MM.1S (cell line): ENCODE data around the gene HINT2.

ENCODE experiments used
- DNase-seq: peaks from one replicate; pipeline ENCODE4 v3.0.0-alpha.2; 2015
- H2AFZ ChIP-seq: fragments of 300-600 bp; sonication (generic); 2 replicates; pipeline ENCODE4 v1.6.0; 2016; ENCODE audit warnings: antibody characterized with exemption, low read length
- H3F3A ChIP-seq: fragments of 300-600 bp; sonication (generic); 2 replicates; pipeline ENCODE4 v1.6.1; 2016; ENCODE audit warnings: mild to moderate bottlenecking, antibody characterized with exemption, low read length, moderate library complexity, mixed read lengths; ENCODE audit not compliant: insufficient read depth
- H3K27ac ChIP-seq: fragments of 300-600 bp; sonication (generic); 2 replicates; pipeline ENCODE4 v1.5.1; 2016; ENCODE audit warnings: mild to moderate bottlenecking, low read length
- H3K27me3 ChIP-seq: fragments of 300-600 bp; sonication (generic); replicated peaks from 2 replicates; pipeline ENCODE4 v1.6.0; 2016; ENCODE audit warnings: low read length; ENCODE audit not compliant: insufficient read depth
- H3K36me3 ChIP-seq: fragments of 300-600 bp; sonication (generic); replicated peaks from 2 replicates; pipeline ENCODE4 v1.6.1; 2016; ENCODE audit warnings: mild to moderate bottlenecking, low read length, mixed read lengths; ENCODE audit not compliant: insufficient read depth
- H3K4me1 ChIP-seq: fragments of 300-600 bp; sonication (generic); 2 replicates; pipeline ENCODE4 v1.6.1; 2016; ENCODE audit warnings: low read length, mixed read lengths
- H3K4me2 ChIP-seq: fragments of 300-600 bp; sonication (generic); 2 replicates; pipeline ENCODE4 v1.6.0; 2016; ENCODE audit warnings: low read depth, low read length
- H3K4me3 ChIP-seq: fragments of 300-600 bp; sonication (generic); 2 replicates; pipeline ENCODE4 v1.5.1; 2016; ENCODE audit warnings: low read length, mixed read lengths
- H3K79me2 ChIP-seq: fragments of 300-600 bp; sonication (generic); 2 replicates; pipeline ENCODE4 v1.6.1; 2016; ENCODE audit warnings: mixed run types, low read length, mixed read lengths
- H3K9ac ChIP-seq: fragments of 300-600 bp; sonication (generic); 2 replicates; pipeline ENCODE4 v1.6.1; 2016; ENCODE audit warnings: low read length, mixed read lengths
- H3K9me2 ChIP-seq: fragments of 300-600 bp; sonication (generic); replicated peaks from 2 replicates; pipeline ENCODE4 v1.6.1; 2016; ENCODE audit warnings: mild to moderate bottlenecking, low read length, mixed read lengths; ENCODE audit not compliant: insufficient read depth
- H3K9me3 ChIP-seq: fragments of 300-600 bp; sonication (generic); replicated peaks from 2 replicates; pipeline ENCODE4 v1.6.1; 2016; ENCODE audit warnings: mild to moderate bottlenecking, low read length, mixed read lengths; ENCODE audit not compliant: insufficient read depth
- H4K20me1 ChIP-seq: fragments of 300-600 bp; sonication (generic); 2 replicates; pipeline ENCODE4 v1.6.1; 2016; ENCODE audit warnings: mild to moderate bottlenecking, low read length, moderate library complexity, mixed read lengths; ENCODE audit not compliant: insufficient read depth
- EZH2 ChIP-seq: fragments of 300-600 bp; sonication (generic); optimal IDR thresholded peaks from 2 replicates; pipeline ENCODE3; 2017; ENCODE audit warnings: low read depth, mild to moderate bottlenecking, antibody characterized with exemption, low read length, mixed read lengths
- EZH2phosphoT487 ChIP-seq: fragments of 300-600 bp; sonication (generic); IDR thresholded peaks from 2 replicates; pipeline ENCODE4 v1.6.1; 2018; ENCODE audit warnings: antibody characterized with exemption, low read length
- TF ChIP-seq, protein P1 (sequence below): fragments of 300-600 bp; sonication (generic); IDR thresholded peaks from 2 replicates; pipeline ENCODE4 v1.5.1; 2016; ENCODE audit warnings: antibody characterized with exemption, low read length, mixed read lengths

HINT2 gene

DNA sequence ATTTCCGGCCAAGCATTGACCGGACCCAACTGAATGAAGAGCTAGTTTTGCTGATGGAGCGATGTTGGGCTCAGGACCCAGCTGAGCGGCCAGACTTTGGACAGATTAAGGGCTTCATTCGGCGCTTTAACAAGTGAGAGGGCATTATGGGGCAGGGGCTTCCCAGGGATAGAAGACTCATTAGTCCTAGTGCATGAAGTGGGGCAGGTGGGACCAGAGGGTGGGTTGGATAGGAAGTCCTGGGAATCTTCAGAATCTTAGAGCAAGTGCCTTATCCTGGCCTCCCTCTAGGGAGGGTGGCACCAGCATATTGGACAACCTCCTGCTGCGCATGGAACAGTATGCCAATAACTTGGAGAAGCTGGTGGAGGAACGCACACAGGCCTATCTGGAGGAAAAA lies 8.7 kb downstream of the HINT2 start:
- no peaks in the 10 kb centered on the region for H3K27me3 ChIP-seq
- no peaks in the 10 kb centered on the region for H3K9me2 ChIP-seq
- TF ChIP-seq, protein P1, sequence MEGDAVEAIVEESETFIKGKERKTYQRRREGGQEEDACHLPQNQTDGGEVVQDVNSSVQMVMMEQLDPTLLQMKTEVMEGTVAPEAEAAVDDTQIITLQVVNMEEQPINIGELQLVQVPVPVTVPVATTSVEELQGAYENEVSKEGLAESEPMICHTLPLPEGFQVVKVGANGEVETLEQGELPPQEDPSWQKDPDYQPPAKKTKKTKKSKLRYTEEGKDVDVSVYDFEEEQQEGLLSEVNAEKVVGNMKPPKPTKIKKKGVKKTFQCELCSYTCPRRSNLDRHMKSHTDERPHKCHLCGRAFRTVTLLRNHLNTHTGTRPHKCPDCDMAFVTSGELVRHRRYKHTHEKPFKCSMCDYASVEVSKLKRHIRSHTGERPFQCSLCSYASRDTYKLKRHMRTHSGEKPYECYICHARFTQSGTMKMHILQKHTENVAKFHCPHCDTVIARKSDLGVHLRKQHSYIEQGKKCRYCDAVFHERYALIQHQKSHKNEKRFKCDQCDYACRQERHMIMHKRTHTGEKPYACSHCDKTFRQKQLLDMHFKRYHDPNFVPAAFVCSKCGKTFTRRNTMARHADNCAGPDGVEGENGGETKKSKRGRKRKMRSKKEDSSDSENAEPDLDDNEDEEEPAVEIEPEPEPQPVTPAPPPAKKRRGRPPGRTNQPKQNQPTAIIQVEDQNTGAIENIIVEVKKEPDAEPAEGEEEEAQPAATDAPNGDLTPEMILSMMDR, result no peak
- TF ChIP-seq EZH2phosphoT487, result no peak
- TF ChIP-seq EZH2, result no peak
- no peaks in the 10 kb centered on the region for H3K36me3 ChIP-seq
- no peaks in the 10 kb centered on the region for H3K9me3 ChIP-seq
- DNase-seq, result no peak
- H3K4me2 ChIP-seq, result no peak overlapping the region
- H3K4me1 ChIP-seq, result peaks cover 2% of the 10 kb centered on the region; the same call in 1 of the 2 replicates
- H2AFZ ChIP-seq, result no peak overlapping the region
- H3K9ac ChIP-seq, result no peak overlapping the region
- no peaks in the 10 kb centered on the region for H4K20me1 ChIP-seq
- no peak overlapping the region for H3K4me3 ChIP-seq
- H3K27ac ChIP-seq, result no peak overlapping the region
- H3K79me2 ChIP-seq, result no peaks in the 10 kb centered on the region
- peaks cover 3% of the 10 kb centered on the region; the same call in 1 of the 2 replicates for H3F3A ChIP-seq

DNA sequence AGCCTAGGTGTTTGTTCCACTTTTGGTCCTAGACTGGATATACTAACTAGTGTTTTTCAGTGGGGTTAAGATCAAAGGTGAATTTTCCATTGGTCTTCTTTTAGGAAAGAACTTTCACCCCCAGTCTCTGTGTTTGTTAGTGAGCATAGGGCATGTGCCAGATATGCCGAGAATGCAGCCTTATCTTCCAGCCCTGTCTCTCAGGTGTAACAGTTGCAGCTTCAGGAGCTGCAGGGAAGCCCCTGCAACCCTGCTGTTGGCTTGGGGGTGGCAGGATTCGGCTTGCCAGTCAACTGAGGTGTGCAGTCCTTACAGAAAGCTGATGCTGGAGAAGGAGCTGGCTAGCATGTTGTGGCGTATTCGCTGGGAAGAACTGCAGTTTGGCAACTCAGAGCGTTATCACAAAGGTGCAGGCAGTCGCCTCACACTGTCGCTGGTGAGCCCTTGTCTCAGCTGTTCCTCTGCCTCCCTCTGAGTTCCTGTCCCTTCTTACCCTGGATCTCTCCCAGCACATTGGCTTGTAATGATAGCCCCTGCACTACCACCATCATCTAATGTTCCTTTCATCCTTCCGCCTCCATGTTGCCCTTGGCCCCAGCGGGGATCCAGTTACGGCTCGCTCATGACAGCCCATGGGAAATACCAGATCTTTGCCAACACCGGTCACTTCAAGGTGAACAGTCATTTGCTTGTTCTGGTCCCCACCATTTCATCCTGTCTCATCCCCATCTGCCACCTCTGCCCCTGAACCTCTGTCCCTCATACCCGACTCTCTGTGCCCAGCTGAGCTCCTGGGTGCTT lies 13.3 kb downstream of the HINT2 start:
- Histone ChIP-seq H3K36me3 (no peaks in the 10 kb centered on the region), H4K20me1 (no peaks in the 10 kb centered on the region)

DNA sequence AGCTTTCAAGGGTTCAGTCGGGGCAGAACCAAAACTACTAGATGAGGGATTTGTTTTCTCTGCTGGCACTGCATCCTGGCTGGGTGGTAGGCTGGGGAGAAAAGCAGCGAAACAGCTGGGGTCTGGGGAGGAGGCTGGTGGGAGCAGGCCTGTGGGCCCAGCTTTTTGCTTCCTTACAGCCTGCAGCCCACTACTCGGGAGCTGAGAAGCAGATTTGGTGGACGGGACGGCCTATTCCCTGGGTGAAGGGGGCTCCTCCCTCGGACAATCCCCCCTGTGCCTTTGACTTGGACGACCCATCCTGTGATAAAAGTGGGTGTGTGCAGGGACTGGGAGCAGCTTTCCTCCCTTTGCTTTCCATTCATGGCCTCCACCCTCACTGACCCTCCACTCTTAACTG lies 14.3 kb downstream of the HINT2 start:
- Histone ChIP-seq H3K27ac (no peak overlapping the region), H3K4me2 (no peak overlapping the region), H3K79me2 (no peaks in the 10 kb centered on the region), H3K9ac (no peak overlapping the region), H3K4me1 (peaks cover 23% of the 10 kb centered on the region), H2AFZ (no peak overlapping the region), H3K9me2 (no peaks in the 10 kb centered on the region), H4K20me1 (no peaks in the 10 kb centered on the region), H3K36me3 (no peaks in the 10 kb centered on the region), H3K27me3 (peaks cover 5% of the 10 kb centered on the region; the same call in 1 of the 2 replicates), H3F3A (0 out of 2 replicates have a peak, but pooled peaks cover 5% of the 10 kb centered on the region), H3K9me3 (no peaks in the 10 kb centered on the region), H3K4me3 (no peak overlapping the region)
- TF ChIP-seq, protein P1, result no peak
- TF ChIP-seq EZH2phosphoT487 (no peak), EZH2 (no peak)
- no peak for DNase-seq

More for the DNA sequence above, 13.3 kb downstream of the HINT2 start:
- Histone ChIP-seq H3K9me3 (no peaks in the 10 kb centered on the region), H3K4me3 (no peak overlapping the region), H3K4me2 (no peak overlapping the region), H3K79me2 (no peaks in the 10 kb centered on the region), H3K9me2 (no peaks in the 10 kb centered on the region), H3F3A (0 out of 2 replicates have a peak, but pooled peaks cover 5% of the 10 kb centered on the region), H2AFZ (no peak overlapping the region), H3K9ac (no peak overlapping the region), H3K27me3 (peaks cover 1% of the 10 kb centered on the region; the same call in 1 of the 2 replicates), H3K27ac (no peak overlapping the region), H3K4me1 (peaks cover 23% of the 10 kb centered on the region)
- DNase-seq, result no peak
- TF ChIP-seq, protein P1, result no peak
- TF ChIP-seq EZH2phosphoT487 (no peak), EZH2 (no peak)
